ENCODE measurements around the gene TNIP2.

TNIP2 gene

GRCh38 chr4:2725380-2725779, 30.8 kb downstream of the TNIP2 start:
- Histone ChIP-seq H3K4me1 (no peaks in the 10 kb centered on the region), H3K4me3 (ENCODE audit: low read depth, low read length) (no peak overlapping the region), H3K36me3 (peaks cover 24% of the 10 kb centered on the region), H3K27me3 (no peaks in the 10 kb centered on the region), H3K9me3 (no peaks in the 10 kb centered on the region)
- DNase-seq: no peak
- no peak for TF ChIP-seq CTCF (IDR thresholded peaks at IDR 0.05; ENCODE audit: low read depth, low read length)

GRCh38 chr4:2723751-2724150, 32.4 kb downstream of the TNIP2 start:
- DNase-seq: no peak
- Histone ChIP-seq H3K4me3 (ENCODE audit: low read depth, low read length) (no peak overlapping the region), H3K36me3 (peaks cover 22% of the 10 kb centered on the region), H3K4me1 (no peaks in the 10 kb centered on the region), H3K27me3 (no peaks in the 10 kb centered on the region), H3K9me3 (no peaks in the 10 kb centered on the region)
- no peak for TF ChIP-seq CTCF (IDR thresholded peaks at IDR 0.05; ENCODE audit: low read depth, low read length)

GRCh38 chr4:2722033-2722432, 34.1 kb downstream of the TNIP2 start:
- H3K36me3 ChIP-seq: peaks cover 39% of the 10 kb centered on the region
- no peak for DNase-seq

GRCh38 chr4:2721586-2721985, 34.5 kb downstream of the TNIP2 start:
- Histone ChIP-seq H3K4me3 (ENCODE audit: low read depth, low read length) (no peak overlapping the region), H3K9me3 (no peaks in the 10 kb centered on the region), H3K36me3 (peaks cover 42% of the 10 kb centered on the region), H3K4me1 (no peaks in the 10 kb centered on the region), H3K27me3 (no peaks in the 10 kb centered on the region)
- TF ChIP-seq CTCF (IDR thresholded peaks at IDR 0.05; ENCODE audit: low read depth, low read length): no peak
- no peak for DNase-seq

More at GRCh38 chr4:2722033-2722432, 34.1 kb downstream of the TNIP2 start:
- Histone ChIP-seq H3K9me3 (no peaks in the 10 kb centered on the region), H3K4me3 (ENCODE audit: low read depth, low read length) (no peak overlapping the region), H3K27me3 (no peaks in the 10 kb centered on the region), H3K4me1 (no peaks in the 10 kb centered on the region)
- TF ChIP-seq CTCF (IDR thresholded peaks at IDR 0.05; ENCODE audit: low read depth, low read length): no peak

GRCh38 chr4:2716236-2716635, 39.9 kb downstream of the TNIP2 start:
- Histone ChIP-seq H3K27me3 (no peaks in the 10 kb centered on the region), H3K4me3 (ENCODE audit: low read depth, low read length) (no peak overlapping the region), H3K36me3 (peaks cover 42% of the 10 kb centered on the region), H3K4me1 (peaks cover 13% of the 10 kb centered on the region; the same call in 1 of the 2 replicates), H3K9me3 (no peaks in the 10 kb centered on the region)
- no peak for DNase-seq
- no peak for TF ChIP-seq CTCF (IDR thresholded peaks at IDR 0.05; ENCODE audit: low read depth, low read length)

- no peak for TF ChIP-seq CTCF (IDR thresholded peaks at IDR 0.05; ENCODE audit: low read depth, low read length)
These were observed 40.7 kb downstream of the TNIP2 start for GRCh38 chr4:2715426-2715825.

More at GRCh38 chr4:2715426-2715825, 40.7 kb downstream of the TNIP2 start:
- Histone ChIP-seq H3K4me1 (peaks cover 13% of the 10 kb centered on the region; the same call in 1 of the 2 replicates), H3K9me3 (no peaks in the 10 kb centered on the region), H3K4me3 (ENCODE audit: low read depth, low read length) (no peak overlapping the region), H3K36me3 (peaks cover 42% of the 10 kb centered on the region), H3K27me3 (no peaks in the 10 kb centered on the region)
- no peak for DNase-seq

Measured in BE2C (cell line).